ENCODE results near the gene CDKN2B-AS1. TPM values are rescaled to one million over a fixed set of nuclear protein-coding genes. Genes with fewer than 3 reads are reported as not detected.

Gene CDKN2B-AS1
- total RNA-seq, 4 donors from 2014 or later = 0.38 to 0.56 TPM; not detected in 2

DNA sequence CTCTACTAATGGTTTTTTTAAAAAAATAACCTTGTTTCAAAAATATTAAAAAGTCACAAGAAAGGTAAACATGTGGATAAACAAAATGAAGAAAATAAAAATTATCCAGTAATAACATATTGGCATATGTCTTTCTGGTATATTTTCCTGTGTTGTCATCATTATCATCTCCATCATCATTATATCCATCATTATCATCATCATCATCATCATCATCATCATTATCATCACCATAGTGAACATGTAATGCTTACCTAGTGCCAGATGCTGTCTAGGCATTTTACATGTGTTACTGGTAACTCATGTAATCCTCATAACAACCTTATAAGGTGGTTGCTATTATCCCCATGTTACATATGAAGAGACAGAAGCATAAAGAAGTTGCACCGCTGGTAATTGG lies 126.0 kb downstream of the CDKN2B-AS1 start:
- no peak for TF ChIP-seq POLR2A (IDR thresholded peaks at IDR 0.05)
- TF ChIP-seq, protein P1, sequence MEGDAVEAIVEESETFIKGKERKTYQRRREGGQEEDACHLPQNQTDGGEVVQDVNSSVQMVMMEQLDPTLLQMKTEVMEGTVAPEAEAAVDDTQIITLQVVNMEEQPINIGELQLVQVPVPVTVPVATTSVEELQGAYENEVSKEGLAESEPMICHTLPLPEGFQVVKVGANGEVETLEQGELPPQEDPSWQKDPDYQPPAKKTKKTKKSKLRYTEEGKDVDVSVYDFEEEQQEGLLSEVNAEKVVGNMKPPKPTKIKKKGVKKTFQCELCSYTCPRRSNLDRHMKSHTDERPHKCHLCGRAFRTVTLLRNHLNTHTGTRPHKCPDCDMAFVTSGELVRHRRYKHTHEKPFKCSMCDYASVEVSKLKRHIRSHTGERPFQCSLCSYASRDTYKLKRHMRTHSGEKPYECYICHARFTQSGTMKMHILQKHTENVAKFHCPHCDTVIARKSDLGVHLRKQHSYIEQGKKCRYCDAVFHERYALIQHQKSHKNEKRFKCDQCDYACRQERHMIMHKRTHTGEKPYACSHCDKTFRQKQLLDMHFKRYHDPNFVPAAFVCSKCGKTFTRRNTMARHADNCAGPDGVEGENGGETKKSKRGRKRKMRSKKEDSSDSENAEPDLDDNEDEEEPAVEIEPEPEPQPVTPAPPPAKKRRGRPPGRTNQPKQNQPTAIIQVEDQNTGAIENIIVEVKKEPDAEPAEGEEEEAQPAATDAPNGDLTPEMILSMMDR (IDR thresholded peaks at IDR 0.05) = no peak
- intact Hi-C loops (cut with DNase I) = no loop called here
- H3K27me3 ChIP-seq = no peaks in the 10 kb centered on the region
- DNase-seq = no peak
- no peaks in the 10 kb centered on the region for H3K9me3 ChIP-seq
- no peak overlapping the region for H3K27ac ChIP-seq
- H3K4me3 ChIP-seq (replicated peaks in 1 of 3) = no peak overlapping the region
- WGBS, 2 donors = 80 to 87% methylated on average over 1 of the region's 1 CpG
- H3K4me1 ChIP-seq = no peaks in the 10 kb centered on the region
- H3K36me3 ChIP-seq = no peaks in the 10 kb centered on the region

DNA sequence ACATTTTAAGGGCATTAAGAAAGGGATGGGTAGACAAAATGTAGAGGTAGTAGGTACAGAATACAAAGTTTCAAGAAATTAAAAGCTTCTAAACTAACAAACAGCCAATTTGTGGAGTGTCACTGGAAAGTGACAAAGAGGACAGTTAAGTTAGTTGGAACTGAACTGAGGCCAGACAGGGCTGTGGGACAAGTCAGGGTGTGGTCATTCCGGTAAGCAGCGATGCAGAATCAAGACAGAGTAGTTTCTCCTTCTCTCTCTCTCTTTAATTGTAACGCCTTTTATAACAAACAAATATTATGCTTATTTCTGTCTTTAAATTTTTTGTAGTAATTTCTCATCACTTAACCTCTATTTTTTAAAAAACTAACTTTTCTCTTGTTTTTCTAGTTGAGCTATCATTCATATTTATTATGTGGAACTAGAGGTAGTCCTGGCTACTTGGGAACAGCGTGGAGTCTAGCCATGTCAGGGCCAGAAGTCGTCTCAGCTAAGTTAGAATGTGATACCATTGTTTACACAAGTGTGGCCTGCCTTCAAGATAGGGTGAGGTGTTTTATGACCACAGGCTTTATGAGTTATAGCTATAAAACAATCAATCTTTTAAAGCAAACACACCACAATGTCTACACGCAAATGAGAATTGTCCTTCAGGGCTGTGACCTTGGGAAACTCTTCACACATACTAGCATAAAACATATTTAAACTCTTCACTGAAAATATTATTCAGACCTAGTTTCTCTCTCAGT lies 129.8 kb downstream of the CDKN2B-AS1 start:
- H3K27me3 ChIP-seq = no peaks in the 10 kb centered on the region
- H3K36me3 ChIP-seq = no peaks in the 10 kb centered on the region
- no peak overlapping the region for H3K4me3 ChIP-seq (replicated peaks in 1 of 3)
- intact Hi-C loops (cut with DNase I) = no loop called here
- TF ChIP-seq POLR2A (IDR thresholded peaks at IDR 0.05) = no peak
- TF ChIP-seq, protein P1 (IDR thresholded peaks at IDR 0.05) = no peak
- 66 to 71% methylated on average over 6 of the region's 6 CpGs for WGBS, 2 donors
- no peak overlapping the region for H3K27ac ChIP-seq
- no peaks in the 10 kb centered on the region for H3K4me1 ChIP-seq
- no peaks in the 10 kb centered on the region for H3K9me3 ChIP-seq
- no peak for DNase-seq

DNA sequence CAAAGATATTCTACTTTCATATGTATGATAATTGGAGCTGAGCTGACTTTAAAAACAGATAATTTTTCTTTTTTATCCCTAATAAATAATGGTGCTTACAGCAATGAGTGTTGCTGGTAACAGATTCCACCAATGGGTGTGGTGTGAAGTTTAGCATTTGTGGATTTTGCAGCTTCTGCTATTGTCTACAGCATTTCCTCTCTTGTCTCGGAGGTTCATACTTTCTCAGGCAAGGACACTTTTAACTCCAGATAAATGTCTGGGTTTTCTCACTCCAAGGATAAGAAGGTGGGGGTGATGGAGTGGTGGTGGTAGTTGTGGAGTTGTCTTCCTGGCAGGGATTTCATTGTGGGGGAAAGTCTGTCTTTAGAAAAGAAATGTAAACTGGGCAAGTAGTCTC lies 134.5 kb downstream of the CDKN2B-AS1 start:
- no peak overlapping the region for H3K27ac ChIP-seq
- WGBS, 2 donors = 50 to 67% methylated on average over 1 of the region's 1 CpG
- DNase-seq = no peak
- no peaks in the 10 kb centered on the region for H3K9me3 ChIP-seq
- intact Hi-C loops (cut with DNase I) = no loop called here
- no peak for TF ChIP-seq POLR2A (IDR thresholded peaks at IDR 0.05)
- TF ChIP-seq, protein P1 (IDR thresholded peaks at IDR 0.05) = no peak
- H3K4me1 ChIP-seq = no peaks in the 10 kb centered on the region
- H3K36me3 ChIP-seq = no peaks in the 10 kb centered on the region
- no peaks in the 10 kb centered on the region for H3K27me3 ChIP-seq
- no peak overlapping the region for H3K4me3 ChIP-seq (replicated peaks in 1 of 3)

DNA sequence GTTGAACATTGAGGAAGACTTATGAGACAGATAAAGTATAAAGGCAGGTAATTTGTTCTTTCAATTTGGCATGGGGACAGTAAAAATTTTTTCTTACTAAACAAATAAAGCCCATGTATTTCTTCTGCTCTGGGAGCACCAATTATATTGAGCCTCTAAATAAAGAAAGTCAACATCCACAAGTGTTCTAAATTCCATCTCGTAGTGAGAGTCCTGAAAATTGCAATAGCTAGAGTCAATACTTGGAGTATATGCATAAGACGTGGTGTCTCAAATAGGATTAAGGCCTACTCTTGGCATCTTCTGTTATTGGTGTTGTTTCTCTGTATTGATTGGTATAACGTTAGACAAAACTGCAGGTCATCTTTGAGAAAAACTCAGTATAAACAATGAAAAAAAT lies 135.0 kb downstream of the CDKN2B-AS1 start:
- intact Hi-C loops (cut with DNase I) = no loop called here
- Histone ChIP-seq H3K4me1 (no peaks in the 10 kb centered on the region), H3K9me3 (no peaks in the 10 kb centered on the region), H3K27ac (no peak overlapping the region), H3K36me3 (no peaks in the 10 kb centered on the region), H3K27me3 (no peaks in the 10 kb centered on the region), H3K4me3 (replicated peaks in 1 of 3) (no peak overlapping the region)
- no peak for DNase-seq
- 62 to 73% methylated on average over 3 of the region's 3 CpGs for WGBS, 2 donors
- TF ChIP-seq POLR2A (IDR thresholded peaks at IDR 0.05) = no peak
- TF ChIP-seq, protein P1 (IDR thresholded peaks at IDR 0.05) = no peak

DNA sequence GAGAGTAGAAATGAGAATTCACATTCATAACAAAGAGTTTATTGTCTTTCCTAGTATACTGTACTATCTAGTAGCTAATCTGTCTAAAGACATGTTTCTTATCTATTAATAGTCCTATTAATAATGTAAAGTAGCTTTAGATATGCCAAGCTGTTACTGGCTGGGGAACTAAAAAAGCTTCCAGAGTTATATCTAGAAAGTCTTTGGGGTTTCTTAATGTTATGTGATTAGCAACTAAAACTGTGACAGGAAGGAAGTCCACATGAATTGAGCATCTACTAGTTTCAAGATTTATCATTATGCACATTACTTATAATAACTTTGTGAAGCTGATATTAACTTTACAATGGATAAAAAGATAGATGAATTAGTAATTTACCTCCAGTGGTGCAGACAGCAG lies 137.2 kb downstream of the CDKN2B-AS1 start:
- no peaks in the 10 kb centered on the region for H3K36me3 ChIP-seq
- TF ChIP-seq, protein P1 (IDR thresholded peaks at IDR 0.05) = no peak
- no peak for TF ChIP-seq POLR2A (IDR thresholded peaks at IDR 0.05)
- H3K27me3 ChIP-seq = no peaks in the 10 kb centered on the region
- no peaks in the 10 kb centered on the region for H3K4me1 ChIP-seq
- no peaks in the 10 kb centered on the region for H3K9me3 ChIP-seq
- H3K27ac ChIP-seq = no peak overlapping the region
- no peak overlapping the region for H3K4me3 ChIP-seq (replicated peaks in 1 of 3)
- intact Hi-C loops (cut with DNase I) = no loop called here
- no peak for DNase-seq
